K562 (cell line): ENCODE measurements around the gene MCC.

Source experiments
- CBFB ChIP-seq: sonication (generic); formaldehyde crosslinking; IDR thresholded peaks from 2 replicates; pipeline ENCODE4 v1.4.0; 2020; ENCODE audit warnings: mild to moderate bottlenecking, missing genetic modification reagents
- CEBPB ChIP-seq: fragments of 450-650 bp; IDR thresholded peaks from 2 replicates; pipeline ENCODE4 v1.6.1; 2016; ENCODE audit warnings: missing genetic modification characterization, missing compliant biosample characterization
- FOXA3 ChIP-seq, 2 experiments: fragments of 450-650 bp in 1 of 2; sonication (generic) in 1 of 2; formaldehyde crosslinking; IDR thresholded peaks in 1 of 2; conservative IDR thresholded peaks in 1 of 2; 2 replicates each; pipeline versions ENCODE4 v1.4.0 to v1.8.0; 2020 to 2022; ENCODE audit warnings: mild to moderate bottlenecking in 2 of 2, missing genetic modification reagents in 1 of 2
- POLR2A ChIP-seq: fragments of 450-650 bp; conservative IDR thresholded peaks from 2 replicates; pipeline ENCODE4 v1.6.1; 2016
- RAD21 ChIP-seq, 2 experiments: fragments of 250-450 bp in 1 of 2; fragments of 450-650 bp in 1 of 2; sonication (Bioruptor Pico) in 1 of 2; formaldehyde crosslinking in 1 of 2; IDR thresholded peaks in 1 of 2; conservative IDR thresholded peaks in 1 of 2; 2 replicates each; pipeline versions ENCODE4 v1.4.0 to v1.8.0; 2020 to 2022; ENCODE audit warnings: mild to moderate bottlenecking in 2 of 2, moderate library complexity in 1 of 2
- TF ChIP-seq, protein P1 (sequence below): sonication (generic); formaldehyde crosslinking; IDR thresholded peaks from 2 replicates; pipeline ENCODE4 v1.8.1; 2023; ENCODE audit warnings: mild to moderate bottlenecking, missing genetic modification reagents
- TF ChIP-seq, protein P2 (sequence below): sonication (generic); formaldehyde crosslinking; IDR thresholded peaks from 2 replicates; pipeline ENCODE4 v1.8.0; 2022; ENCODE audit warnings: mild to moderate bottlenecking, missing genetic modification reagents
- TF ChIP-seq, protein P3 (sequence below), 3 experiments: IDR thresholded peaks in 2 of 3; conservative IDR thresholded peaks in 1 of 3; 2 replicates each; pipeline ENCODE4 v1.5.1; 2011 to 2012; ENCODE audit warnings: low read length in 3 of 3, mild to moderate bottlenecking in 3 of 3, control low read depth in 2 of 3, improper control_type of control experiment in 1 of 3, inconsistent platforms in 1 of 3, low read depth in 1 of 3, mixed read lengths in 1 of 3, moderate library complexity in 1 of 3; ENCODE audit not compliant: insufficient read depth in 2 of 3

DNA sequence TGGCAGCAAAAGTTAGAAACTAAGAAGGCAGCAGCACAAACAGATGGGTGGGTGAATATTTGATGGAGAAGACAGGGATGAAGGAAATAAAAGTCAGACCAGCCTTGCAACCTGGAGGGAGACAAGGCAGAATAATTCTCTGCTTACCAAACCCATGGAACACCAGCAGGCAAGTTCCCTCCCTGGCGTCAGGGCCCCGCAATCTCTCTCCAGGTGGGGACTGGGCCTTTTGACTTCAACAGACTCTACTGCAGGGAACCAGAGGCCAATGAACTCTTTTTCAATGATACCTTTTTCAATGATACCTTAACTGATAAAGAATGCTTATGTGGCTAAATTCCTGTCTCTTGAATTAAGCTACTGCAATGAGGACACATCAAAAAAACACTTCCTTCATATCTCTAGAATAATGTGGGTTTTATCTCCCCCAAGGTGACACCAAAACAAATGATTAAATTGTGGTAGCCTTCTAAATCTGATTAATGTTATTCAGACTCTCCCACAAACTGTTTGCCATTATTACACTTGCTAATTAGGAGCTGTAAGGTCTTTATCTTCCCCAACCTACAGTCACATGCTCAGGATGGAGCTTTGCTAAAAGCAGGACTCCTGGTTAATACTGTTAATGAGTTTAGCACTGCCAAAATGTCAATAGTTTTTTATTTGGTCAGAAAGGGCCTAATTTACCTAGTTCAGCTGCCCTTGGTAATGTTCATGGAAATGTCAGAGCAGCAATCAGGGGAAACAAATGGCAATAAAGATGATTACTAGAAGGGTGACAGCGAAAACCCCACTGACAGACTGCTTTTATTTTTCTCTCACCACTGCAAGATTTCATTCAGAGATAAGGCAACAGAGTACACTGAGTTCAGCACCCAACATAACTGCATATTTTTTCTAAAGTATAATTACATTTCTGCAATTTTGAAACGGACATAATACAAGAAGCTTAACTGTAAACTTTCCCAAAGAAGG, 218.9 kb downstream of the MCC start:
- TF ChIP-seq CEBPB (tag) (no peak), RAD21 (CRISPR knock-in tag; conservative IDR thresholded peaks at IDR 0.05 in 1 of 2, IDR thresholded peaks at IDR 0.05 in 1 of 2) (no peak), CBFB (CRISPR knock-in tag) (no peak), POLR2A (no peak), FOXA3 (CRISPR knock-in tag; conservative IDR thresholded peaks at IDR 0.05 in 1 of 2, IDR thresholded peaks at IDR 0.05 in 1 of 2) (no peak)
- TF ChIP-seq, protein P1, sequence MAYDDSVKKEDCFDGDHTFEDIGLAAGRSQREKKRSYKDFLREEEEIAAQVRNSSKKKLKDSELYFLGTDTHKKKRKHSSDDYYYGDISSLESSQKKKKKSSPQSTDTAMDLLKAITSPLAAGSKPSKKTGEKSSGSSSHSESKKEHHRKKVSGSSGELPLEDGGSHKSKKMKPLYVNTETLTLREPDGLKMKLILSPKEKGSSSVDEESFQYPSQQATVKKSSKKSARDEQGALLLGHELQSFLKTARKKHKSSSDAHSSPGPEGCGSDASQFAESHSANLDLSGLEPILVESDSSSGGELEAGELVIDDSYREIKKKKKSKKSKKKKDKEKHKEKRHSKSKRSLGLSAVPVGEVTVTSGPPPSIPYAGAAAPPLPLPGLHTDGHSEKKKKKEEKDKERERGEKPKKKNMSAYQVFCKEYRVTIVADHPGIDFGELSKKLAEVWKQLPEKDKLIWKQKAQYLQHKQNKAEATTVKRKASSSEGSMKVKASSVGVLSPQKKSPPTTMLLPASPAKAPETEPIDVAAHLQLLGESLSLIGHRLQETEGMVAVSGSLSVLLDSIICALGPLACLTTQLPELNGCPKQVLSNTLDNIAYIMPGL = no peak
- TF ChIP-seq, protein P2, sequence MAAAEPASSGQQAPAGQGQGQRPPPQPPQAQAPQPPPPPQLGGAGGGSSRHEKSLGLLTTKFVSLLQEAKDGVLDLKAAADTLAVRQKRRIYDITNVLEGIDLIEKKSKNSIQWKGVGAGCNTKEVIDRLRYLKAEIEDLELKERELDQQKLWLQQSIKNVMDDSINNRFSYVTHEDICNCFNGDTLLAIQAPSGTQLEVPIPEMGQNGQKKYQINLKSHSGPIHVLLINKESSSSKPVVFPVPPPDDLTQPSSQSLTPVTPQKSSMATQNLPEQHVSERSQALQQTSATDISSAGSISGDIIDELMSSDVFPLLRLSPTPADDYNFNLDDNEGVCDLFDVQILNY (CRISPR knock-in tag) = no peak
- TF ChIP-seq, protein P3, sequence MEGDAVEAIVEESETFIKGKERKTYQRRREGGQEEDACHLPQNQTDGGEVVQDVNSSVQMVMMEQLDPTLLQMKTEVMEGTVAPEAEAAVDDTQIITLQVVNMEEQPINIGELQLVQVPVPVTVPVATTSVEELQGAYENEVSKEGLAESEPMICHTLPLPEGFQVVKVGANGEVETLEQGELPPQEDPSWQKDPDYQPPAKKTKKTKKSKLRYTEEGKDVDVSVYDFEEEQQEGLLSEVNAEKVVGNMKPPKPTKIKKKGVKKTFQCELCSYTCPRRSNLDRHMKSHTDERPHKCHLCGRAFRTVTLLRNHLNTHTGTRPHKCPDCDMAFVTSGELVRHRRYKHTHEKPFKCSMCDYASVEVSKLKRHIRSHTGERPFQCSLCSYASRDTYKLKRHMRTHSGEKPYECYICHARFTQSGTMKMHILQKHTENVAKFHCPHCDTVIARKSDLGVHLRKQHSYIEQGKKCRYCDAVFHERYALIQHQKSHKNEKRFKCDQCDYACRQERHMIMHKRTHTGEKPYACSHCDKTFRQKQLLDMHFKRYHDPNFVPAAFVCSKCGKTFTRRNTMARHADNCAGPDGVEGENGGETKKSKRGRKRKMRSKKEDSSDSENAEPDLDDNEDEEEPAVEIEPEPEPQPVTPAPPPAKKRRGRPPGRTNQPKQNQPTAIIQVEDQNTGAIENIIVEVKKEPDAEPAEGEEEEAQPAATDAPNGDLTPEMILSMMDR (IDR thresholded peaks at IDR 0.05 in 2 of 3, conservative IDR thresholded peaks at IDR 0.05 in 1 of 3; ENCODE audit: insufficient read depth in 2 of 3, low read depth in 1 of 3, low read length in 3 of 3) = no peak
